Limb (tissue), 2 donors: Measurements from ENCODE around the gene LRP11.

Source experiments
- DNase-seq, 2 donors: peaks; one replicate each; pipeline ENCODE4 v3.0.0-alpha.2; 2016; ENCODE audit errors: extremely low spot score in 2 of 2

The LRP11 gene

GRCh38 chr6:149806127-149806526 is 58.0 kb downstream of the LRP11 start:
- no peak for DNase-seq

GRCh38 chr6:149783551-149783950 is 80.6 kb downstream of the LRP11 start:
- no peak for DNase-seq

- no peak for DNase-seq
Observed at GRCh38 chr6:149782337-149782736, 81.8 kb downstream of the LRP11 start.

DNA sequence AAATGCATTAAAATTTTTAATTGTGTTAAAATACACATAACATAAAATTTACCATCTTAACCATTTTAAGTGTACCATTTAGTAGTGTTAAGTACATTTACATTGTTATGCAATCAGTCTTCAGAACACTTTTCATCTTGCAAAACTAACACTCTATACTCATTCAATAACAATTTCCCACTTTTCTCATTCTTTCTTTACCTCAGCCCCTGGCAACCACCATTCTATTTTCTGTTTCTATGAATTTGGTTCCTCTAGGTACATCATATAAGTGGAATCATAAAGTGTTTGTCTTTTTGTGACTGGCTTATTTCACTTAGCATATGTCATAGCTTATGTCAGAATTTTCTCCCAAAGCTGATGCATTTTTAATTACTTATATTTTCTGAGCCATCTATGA is 82.4 kb downstream of the LRP11 start:
- no peak for DNase-seq

DNA sequence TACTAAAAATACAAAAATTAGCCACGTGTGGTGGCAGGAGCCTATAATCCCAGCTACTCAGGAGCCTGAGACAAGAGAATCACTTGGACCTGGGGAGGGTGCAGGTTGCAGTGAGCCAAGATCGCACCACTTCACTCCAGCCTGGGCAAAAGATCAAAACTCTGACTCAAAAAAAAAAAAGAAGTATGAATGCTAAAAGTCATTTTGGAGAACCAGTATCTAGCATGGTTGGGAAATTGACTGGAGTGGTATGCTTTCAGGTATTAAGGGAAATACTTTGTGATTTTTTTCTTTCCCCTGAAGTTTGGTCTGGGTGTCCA is 84.6 kb downstream of the LRP11 start:
- DNase-seq, result no peak

DNA sequence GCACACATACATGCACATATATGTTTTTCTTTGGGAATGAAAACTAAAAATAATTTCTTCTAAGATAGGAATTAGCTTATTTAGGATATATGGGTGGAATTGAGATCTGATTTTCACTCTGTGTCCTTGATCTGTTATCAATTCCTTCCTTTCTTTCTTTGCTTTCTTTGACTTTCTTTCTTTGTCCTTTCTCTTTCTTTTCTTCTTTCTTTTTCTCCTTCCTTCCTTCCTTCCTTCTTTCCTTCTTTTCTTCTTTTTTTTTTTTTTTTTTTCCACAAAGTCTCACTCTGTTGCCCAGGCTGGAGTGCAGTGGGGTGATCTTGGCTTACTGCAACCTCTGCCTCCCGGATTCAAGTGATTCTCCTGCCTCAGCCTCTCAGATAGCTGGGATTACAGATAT is 86.5 kb downstream of the LRP11 start:
- no peak for DNase-seq

GRCh38 chr6:149771925-149772324 is 92.2 kb downstream of the LRP11 start:
- no peak for DNase-seq

DNA sequence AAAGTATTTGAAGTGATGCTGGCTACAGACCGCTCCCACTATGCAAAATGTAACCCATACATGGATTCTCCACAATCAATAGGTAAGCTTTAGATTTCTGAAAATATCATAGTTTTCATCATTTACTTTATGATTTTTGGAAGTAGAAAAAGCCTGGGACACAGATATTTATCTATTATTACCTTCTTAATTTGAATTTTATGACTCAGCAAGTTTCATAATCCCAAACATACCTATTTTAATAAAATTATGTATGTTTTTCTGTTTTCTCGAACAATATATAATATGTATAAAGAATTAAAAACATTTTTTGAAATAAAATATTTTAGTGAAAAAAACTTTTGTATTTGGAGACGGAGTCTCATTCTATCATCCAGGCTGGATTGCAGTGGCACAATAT is 93.0 kb downstream of the LRP11 start:
- no peak for DNase-seq

DNA sequence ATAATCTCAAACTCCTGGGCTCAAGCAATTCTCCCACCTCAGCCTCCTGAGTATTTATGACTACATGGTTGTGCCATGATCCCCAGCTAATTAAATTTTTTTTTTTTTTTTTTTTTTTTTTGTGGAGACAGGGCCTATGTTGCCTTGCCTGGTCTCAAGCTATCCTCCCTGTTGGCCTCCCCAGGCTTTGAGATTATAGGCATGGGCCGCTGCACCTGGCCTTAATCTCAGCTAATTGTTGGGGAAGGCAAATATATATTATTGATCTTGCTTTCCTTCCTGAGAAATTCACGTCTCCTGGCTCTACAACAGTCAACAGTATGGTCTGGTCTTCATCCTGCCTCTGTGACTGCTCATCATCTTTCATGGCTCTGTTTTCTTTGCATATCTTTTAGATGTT is 94.5 kb downstream of the LRP11 start:
- no peak for DNase-seq
